ENCODE measurements around the gene NACC1. TPM values are rescaled to one million over a fixed set of nuclear protein-coding genes. Genes with fewer than 3 reads are reported as not detected.
A peak's percentile ranks its signal among the peaks of the same experiment; 100 is the strongest.

The NACC1 gene
- total RNA-seq: 10 to 100 TPM; 31.6 to 54.2 (median 36.5) TPM

GRCh38 chr19:13117772-13118423, at the start of gene NACC1:
Gene NACC1 (plus strand): TSS chr19:13118264. CDS start chr19:13135208, 16,944 bp downstream.
- Histone ChIP-seq H3K9me3 (no peaks in the 10 kb centered on the region), H3K27ac (peak within 1 kb of the TSS; percentile 83 to 89 (median 86)), H3K4me3 (peak within 1 kb of the TSS; percentile 84 to 99 (median 92)), H3K36me3 (no peaks in the 10 kb centered on the region), H3K4me1 (peaks cover 11 to 39% (median 34%) of the 10 kb centered on the region in 4 donors), H3K27me3 (no peaks in the 10 kb centered on the region)
- in situ Hi-C loops (cut with MboI; ENCODE audit: low pct_ligation_motif_present in 1 of 4, low pct_unique_long_range_greater_than_20kb in 1 of 4, low sequenced_read_pairs in 3 of 4) (loop anchor here in 1 of 4 donors (25.0 kb wide), 1 partner anchor 144 kb away; no protein-coding TSS in a partner anchor), intact Hi-C loops (cut with DNase I; ENCODE audit: low total_unique reads) (no loop called here)
- 3% methylated on average over 29 of the region's 65 CpGs; no CpG with 5 or more reads in 1 of the 2 donors for WGBS, 2 donors (ENCODE audit: low coverage in 1 of 2)
- TF ChIP-seq POLR2A (IDR thresholded peaks at IDR 0.05): no peak
- no peak for TF ChIP-seq EP300 (IDR thresholded peaks at IDR 0.05; ENCODE audit: low read depth)
- TF ChIP-seq POLR2AphosphoS5 (IDR thresholded peaks at IDR 0.05): peak in 2 of 3 donors; percentile 27 to 53
- TF ChIP-seq, protein P1, sequence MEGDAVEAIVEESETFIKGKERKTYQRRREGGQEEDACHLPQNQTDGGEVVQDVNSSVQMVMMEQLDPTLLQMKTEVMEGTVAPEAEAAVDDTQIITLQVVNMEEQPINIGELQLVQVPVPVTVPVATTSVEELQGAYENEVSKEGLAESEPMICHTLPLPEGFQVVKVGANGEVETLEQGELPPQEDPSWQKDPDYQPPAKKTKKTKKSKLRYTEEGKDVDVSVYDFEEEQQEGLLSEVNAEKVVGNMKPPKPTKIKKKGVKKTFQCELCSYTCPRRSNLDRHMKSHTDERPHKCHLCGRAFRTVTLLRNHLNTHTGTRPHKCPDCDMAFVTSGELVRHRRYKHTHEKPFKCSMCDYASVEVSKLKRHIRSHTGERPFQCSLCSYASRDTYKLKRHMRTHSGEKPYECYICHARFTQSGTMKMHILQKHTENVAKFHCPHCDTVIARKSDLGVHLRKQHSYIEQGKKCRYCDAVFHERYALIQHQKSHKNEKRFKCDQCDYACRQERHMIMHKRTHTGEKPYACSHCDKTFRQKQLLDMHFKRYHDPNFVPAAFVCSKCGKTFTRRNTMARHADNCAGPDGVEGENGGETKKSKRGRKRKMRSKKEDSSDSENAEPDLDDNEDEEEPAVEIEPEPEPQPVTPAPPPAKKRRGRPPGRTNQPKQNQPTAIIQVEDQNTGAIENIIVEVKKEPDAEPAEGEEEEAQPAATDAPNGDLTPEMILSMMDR (IDR thresholded peaks at IDR 0.05): peak in 2 of 5 experiments; percentile 11 to 23
- peak; percentile 91 for DNase-seq

DNA sequence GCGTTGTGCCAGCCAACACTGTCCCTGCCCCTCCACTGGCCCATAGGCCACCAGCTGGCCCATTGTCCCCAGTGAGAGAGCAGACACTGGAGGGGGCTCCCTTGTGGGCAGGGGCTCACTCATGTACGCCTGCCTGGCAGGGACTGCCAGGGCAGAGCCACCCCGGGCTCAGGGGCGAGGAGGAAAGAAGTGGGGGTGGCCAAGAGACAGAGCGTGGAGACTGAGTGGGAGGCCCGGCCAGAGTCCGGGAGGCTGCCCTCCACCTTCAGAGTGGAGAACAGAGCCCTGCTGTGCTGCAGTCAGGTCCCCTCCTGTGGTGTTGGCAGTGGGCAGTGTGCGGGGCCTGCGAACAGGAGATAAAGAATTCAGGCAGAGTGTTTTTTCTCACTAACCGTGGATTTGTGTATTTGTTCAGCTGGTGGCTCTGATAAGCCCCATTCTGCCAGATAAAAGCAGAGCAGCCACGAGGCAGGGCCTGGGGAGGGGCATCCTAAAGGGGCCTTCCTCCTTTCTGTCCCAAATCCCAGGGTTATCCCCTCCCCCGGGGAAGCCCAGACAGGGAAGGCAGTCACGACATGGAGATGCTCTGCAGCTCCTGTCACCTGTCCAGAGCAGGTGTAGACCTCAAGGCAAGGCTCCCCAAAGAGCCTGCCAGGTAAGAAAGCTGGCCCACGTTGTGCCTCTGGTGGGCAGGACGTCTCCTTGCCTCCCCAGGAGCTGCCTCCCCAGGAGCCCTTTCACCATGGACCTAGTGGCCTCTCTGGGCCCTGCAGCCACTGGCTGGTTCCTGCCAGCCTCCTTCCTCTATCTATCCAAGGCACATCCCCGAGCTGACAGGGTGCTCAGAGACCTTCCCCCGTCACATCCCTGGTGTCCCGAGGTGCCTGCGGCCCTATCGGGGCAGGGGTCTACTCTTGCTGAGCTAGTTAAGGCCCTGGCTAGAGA, 48.4 kb upstream of the NACC1 start:
- TF ChIP-seq POLR2AphosphoS5 (IDR thresholded peaks at IDR 0.05) (no peak), EP300 (IDR thresholded peaks at IDR 0.05; ENCODE audit: low read depth) (no peak), POLR2A (IDR thresholded peaks at IDR 0.05) (no peak)
- TF ChIP-seq, protein P1 (IDR thresholded peaks at IDR 0.05): no peak
- Histone ChIP-seq H3K4me1 (peaks cover 29 to 53% (median 43%) of the 10 kb centered on the region in 4 donors), H3K4me3 (no peak overlapping the region), H3K27me3 (no peaks in the 10 kb centered on the region), H3K27ac (peak overlapping the region in 3 of 4 donors; percentile 4 to 72 (median 30)), H3K9me3 (no peaks in the 10 kb centered on the region), H3K36me3 (peaks cover 0 to 7% (median 0%) of the 10 kb centered on the region in 4 donors)
- intact Hi-C loops (cut with DNase I; ENCODE audit: low total_unique reads): loop anchor here (10.0 kb wide), 1 partner anchor 55 kb away; no protein-coding TSS in a partner anchor
- in situ Hi-C loops (cut with MboI; ENCODE audit: low pct_ligation_motif_present in 1 of 4, low pct_unique_long_range_greater_than_20kb in 1 of 4, low sequenced_read_pairs in 3 of 4): no loop called here
- DNase-seq: no peak
- 40 to 56% methylated on average over 1 to 18 of the region's 20 CpGs for WGBS, 2 donors (ENCODE audit: low coverage in 1 of 2)

- no peaks in the 10 kb centered on the region for H3K27me3 ChIP-seq
- H3K4me3 ChIP-seq: no peak overlapping the region
- in situ Hi-C loops (cut with MboI; ENCODE audit: low pct_ligation_motif_present in 1 of 4, low pct_unique_long_range_greater_than_20kb in 1 of 4, low sequenced_read_pairs in 3 of 4): no loop called here
- H3K9me3 ChIP-seq: no peaks in the 10 kb centered on the region
- DNase-seq: no peak
- H3K4me1 ChIP-seq: peaks cover 29 to 48% (median 38%) of the 10 kb centered on the region in 4 donors
- intact Hi-C loops (cut with DNase I; ENCODE audit: low total_unique reads): no loop called here
- WGBS, 2 donors (ENCODE audit: low coverage in 1 of 2): 92 to 100% methylated on average over 3 to 32 of the region's 32 CpGs
- TF ChIP-seq, protein P1 (IDR thresholded peaks at IDR 0.05): no peak
- no peak for TF ChIP-seq EP300 (IDR thresholded peaks at IDR 0.05; ENCODE audit: low read depth)
- TF ChIP-seq POLR2AphosphoS5 (IDR thresholded peaks at IDR 0.05): no peak
- no peak for TF ChIP-seq POLR2A (IDR thresholded peaks at IDR 0.05)
- H3K27ac ChIP-seq: peak overlapping the region in 2 of 4 donors; percentile 30 to 72
- peaks cover 0 to 7% (median 0%) of the 10 kb centered on the region in 4 donors for H3K36me3 ChIP-seq
Observed at GRCh38 chr19:13070425-13071140, 47.5 kb upstream of the NACC1 start.

Measured in transverse colon (tissue), 4 donors.